ENCODE data around the gene DSE.

Gene DSE

DNA sequence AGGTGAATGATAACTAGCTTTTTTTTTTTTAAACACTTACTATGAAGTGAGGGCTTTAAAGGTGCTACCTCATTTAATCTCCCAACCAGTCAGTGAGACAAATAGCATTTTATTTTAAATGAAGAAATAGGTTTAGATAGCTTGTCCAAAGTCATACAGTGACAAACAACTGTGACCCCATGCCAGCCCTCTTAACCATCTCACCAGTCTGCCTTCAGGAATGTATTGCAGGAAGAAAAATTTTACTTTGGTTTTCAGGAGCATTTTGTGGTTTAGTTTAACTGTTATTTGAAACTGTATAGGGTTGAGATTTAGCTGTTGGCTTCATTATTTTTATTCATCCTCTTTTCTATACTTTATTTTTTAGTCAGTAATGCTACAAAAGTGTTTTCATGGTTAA, 18.6 kb downstream of the DSE start:
- DNase-seq = no peak

DNA sequence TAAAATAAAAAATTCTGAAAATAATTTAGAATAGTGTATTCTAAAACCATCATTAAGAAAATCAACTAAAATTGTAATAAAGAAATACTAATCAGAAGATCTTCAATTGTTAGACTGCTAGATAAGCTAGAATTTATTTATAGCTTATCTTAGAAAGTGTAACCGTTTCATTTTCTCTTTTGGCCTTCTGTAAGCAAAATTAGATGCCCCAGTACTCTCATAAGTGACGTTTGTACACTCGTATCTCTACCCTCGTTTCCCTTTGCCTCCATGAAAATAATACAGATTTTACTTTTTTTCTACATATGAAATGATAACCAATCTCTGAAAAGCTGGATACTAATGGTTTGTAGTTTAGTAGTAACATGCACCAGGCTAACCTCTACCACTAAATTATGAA, 19.8 kb downstream of the DSE start:
- DNase-seq = no peak

DNA sequence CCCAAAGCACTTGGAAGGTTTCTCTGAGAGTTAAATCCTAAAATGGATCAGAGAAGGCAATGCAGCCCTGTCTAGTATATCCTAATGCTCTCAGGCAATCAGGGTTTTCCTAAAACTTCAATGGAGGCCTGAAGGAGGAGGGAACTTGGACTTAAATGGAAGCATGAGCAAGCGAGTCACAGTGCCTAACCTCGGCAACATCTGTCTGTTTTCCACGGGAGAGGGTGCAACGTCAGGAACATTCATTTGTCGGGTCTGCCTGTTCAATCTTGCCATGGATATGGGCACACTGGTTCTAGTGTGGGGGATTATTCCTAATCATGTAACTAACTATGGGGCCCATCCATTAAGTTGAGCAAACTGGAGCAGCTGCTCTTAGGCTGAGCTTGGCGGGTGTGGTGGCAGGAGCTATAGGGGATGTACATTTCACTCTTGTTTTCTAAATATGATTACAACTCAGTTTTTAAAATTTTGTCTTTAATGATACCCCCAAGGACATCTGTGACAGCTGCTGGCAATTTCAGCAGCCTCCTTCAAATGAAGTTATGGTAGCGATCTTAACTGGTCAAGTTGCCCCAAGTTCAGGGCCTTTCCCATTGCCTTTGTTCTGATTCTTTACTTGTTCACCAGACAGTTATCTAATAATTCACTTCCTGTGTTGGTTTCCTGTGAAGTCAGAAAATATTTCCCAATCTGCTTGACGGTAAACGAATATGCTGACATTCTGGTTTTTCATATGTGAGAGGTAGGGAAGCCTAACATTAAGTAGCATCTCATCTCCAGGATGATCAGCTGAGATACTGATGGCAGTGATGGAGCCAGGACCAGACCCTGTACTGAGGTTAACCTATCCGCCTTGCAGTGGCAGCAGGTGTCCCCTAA, 21.6 kb downstream of the DSE start:
- no peak for DNase-seq

DNA sequence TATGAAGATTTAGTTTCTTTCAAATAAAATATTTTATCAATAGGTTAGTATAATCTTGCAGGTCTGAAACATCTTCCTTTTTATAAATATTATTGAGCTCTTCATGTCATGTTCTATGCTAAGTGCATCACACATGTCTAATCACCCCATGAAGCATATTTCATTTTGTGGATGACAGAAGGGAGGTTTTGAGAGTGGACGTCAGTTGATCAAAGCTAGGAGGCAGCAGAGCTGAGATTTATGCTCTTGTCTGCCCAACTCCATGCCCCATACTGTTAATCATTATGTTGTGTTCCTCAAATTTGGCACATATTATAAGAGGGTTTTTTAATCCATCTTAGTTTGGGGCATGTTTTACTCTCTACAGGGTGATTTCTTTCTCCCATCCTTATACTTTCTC, 22.7 kb downstream of the DSE start:
- DNase-seq = no peak

DNA sequence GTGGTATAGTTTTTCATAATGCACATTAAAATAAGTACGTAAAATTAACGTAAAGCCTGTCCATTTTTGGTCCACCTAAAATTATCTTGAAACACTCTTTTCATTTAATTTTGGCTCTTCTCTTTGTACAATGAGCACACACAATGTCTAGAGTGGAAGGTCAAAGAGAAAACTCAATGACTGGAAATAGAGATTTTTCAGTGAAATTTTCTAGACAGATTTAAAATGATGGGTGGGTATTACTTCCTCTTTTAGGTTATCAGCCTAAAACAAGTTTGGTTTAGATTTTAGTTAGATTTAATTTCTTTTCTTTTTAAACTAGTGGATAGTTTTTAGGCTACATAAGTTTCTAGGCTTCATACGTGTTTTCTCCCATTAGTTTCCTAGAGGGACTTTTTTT, 24.9 kb downstream of the DSE start:
- DNase-seq = no peak

DNA sequence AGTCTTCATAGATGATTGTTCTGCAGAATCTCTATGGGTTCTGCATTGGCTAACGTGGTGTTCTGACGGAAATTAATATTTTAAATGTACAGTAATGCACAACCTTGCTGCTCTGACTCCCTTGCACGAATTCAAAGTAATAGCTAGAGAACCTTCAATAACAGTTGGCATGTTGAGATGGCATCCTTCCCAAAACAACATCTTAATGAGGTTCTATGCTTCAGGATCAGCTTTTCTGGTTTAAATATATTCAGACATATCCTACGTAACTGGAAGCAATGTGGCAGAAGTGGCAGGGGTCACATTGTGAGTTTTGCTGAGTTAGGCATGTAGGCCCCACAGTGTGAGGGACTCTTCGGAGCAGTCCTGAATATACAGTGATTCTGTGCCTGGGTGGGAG, 25.7 kb downstream of the DSE start:
- DNase-seq = no peak

DNA sequence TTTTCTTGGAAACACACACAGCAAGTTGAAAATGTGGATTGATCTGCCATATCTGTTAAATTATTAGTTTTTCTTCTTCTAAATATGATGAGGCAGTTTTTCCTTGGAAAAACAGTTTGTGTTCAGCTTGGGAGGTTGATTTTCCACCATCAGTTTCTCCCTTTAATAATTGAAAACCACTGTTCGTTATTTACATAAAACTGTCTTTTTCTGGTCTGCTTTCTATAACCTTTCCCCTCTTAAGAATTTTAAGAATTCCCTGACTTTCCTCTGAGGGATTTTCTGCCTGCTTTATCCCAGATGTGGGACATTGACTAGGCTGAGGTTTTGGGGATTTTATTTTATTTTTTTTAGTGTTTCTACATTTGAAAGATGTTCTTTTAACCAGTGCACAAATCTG, 27.2 kb downstream of the DSE start:
- no peak for DNase-seq

DNA sequence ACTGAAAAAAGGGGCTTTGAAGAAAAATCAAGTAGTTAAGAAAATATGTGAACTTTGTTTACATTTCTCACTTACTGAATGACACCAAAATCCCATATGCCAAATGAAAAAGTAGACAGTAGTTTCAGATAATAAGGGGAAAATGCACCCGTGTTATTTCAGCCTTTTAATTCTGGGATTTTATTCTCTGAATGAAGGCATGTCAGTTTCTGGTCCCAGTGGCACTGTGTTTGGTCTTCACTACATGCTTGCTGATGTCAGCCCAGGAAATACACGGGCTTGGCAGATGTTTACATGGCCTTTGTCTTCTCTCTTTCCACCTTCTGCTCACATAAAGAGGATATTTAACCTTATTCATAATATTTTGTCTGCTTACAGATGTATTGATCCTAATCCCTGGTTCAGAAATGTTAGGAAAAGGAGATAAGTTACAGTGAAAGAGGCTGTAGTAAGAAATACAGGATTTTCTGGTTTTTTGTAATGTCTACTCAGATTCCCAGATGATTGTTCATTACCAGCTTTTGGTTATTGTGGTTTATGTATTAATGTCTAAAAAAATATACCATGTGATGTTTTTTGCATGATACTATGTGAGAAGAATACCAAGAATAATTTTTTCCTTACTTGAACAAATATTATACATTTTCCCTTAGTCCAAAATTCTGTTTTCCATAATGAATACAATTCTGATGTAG, 27.7 kb downstream of the DSE start:
- peak; percentile 42 for DNase-seq

DNA sequence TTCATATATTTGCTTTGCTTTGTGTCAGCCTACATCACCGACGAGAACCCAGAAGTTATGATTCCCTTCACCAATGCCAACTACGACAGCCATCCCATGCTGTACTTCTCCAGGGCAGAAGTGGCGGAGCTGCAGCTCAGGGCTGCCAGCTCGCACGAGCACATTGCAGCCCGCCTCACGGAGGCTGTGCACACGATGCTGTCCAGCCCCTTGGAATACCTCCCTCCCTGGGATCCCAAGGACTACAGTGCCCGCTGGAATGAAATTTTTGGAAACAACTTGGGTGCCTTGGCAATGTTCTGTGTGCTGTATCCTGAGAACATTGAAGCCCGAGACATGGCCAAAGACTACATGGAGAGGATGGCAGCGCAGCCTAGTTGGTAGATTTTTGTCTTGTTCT, 28.5 kb downstream of the DSE start:
- DNase-seq = no peak

DNA sequence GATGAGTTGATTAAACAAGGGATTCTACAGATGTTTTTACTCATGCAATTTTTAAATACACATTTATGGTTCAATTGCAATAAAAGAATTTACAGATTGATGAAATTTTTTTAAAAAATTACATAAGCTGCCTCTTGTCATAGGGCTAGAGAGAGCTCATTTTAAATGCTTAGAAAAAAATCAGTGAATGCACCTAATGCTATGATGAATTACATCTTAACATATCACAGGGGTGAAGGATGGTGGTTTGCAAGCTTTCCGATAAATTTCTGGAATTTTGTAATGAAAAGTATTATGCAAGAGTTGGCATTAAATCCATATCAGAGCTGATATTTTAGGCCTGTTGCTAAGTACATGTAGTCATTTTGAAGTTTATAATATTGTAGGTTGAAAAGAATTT, 29.6 kb downstream of the DSE start:
- no peak for DNase-seq

DNA sequence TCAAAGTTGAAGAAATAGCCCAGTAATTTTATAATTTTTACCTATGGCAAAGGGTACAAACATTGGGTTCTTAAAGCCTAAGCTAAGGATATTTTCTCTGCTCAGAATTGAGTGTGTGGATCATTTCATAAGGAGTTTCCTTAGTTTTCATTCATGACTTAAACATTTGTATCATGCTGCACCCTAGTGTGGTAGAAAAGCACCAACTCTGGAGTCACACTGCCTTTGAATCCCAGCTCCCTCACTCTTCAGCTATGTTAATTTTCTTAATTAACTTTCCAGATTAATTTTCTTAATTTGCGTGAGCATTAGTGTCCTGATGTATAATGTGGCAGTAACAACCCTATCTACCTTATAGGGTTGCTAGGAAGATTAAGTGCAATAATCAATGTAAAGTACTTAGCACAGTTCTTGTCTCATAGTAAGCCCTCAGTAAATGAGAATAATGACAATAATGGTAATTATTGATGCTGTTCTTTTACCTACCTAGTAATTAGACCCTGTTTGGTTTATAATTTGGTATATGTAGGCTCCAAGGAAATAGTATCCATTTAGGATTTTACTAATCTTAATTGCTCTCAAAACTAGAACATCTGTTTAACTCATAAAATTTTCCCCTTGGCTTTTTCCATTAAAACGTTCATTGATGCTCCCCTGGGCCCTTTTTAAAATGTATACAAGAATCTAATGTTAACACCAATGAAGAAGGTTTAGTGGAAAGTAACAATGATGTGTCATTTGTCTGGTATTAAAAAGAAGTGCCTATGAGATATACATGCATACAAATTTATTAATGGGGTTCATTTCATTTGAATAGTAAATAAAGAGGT, 31.6 kb downstream of the DSE start:
- no peak for DNase-seq

DNA sequence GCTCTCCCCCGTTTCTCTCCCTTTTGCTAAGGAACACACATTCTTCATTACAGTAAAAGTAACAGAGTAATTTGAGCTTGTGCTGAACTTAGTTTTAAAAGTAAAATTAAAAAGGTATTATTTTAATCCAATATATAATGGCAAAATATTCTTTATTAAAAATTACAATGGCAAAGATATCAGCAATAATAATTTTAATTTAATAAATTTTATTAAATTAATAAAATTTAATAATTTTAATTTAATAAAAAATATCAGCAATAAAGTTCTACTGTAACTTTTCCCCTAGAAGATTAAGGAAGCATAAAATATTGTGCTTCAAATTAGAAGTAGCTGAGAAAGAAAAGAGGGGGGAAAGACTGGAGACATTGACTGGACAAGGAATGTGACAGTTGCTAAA, 32.5 kb downstream of the DSE start:
- no peak for DNase-seq

DNA sequence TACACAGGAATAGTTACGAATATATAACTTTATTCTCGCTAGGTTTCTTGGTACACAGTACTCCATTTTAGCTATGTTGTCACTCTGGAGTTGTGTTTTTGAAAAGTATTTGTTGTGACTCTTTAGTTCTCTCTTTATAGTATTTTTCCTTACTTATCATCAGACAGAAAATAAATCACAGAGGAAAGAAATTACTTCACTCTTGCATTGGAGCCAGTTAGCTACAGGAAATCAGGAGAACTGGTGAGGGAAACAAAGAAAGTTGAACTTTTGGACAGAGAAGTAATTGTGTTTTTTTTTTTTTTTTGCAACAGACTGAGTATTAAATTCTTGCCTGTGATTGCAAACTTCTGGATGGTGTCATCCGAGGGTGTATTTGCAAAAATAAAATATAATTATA, 33.9 kb downstream of the DSE start:
- no peak for DNase-seq

DNA sequence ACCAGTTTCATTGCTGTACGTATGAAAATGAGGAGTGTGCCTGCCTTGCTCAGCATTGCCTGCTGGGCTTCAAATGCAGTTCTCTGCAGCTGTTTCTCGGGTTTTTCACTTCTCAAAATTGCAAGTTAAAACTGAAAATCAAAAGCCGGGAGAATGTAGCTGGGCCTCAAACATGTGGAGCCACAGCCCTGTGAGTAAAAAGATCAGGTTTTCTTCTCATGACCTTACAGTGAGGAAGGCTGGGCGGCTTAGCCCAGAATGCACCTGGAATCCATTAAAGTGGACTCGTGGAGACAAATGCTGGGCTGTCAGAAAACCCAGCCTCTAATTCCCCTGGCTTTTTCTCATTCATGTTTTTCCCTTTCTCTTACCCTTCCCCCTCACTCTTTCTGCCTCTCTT, 34.4 kb downstream of the DSE start:
- no peak for DNase-seq

DNA sequence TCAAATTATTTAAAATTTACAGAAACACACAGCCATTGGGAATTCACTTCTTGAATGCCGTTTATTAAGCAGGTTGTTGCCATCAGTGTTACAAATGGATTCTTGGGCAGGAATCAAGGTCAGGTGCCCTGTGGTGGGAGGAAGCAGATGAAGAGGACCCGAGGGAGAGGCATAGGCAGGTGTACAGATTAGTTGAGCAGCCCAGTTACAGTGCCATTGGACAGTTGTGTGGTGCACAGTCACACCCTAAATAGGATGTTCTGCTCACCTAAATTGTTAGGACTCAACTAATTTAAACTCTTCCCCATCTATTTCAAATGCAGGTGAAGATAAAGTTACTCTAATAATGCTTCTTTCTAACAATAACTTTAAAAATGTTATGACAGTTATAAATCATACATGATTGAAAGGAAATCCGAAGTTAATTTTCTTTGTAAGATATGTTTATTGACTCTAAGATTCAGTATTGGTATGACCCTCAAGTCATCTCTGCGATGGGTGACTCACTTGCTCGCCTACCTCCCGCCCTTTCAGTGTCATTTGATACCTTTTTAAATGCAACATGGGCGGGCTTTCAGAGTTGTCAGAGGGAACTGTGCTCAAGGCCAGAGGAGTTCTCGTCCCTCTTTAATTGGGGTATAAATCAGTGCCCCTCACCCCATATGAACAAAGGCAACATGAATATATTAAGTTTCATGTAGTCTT, 35.1 kb downstream of the DSE start:
- no peak for DNase-seq

DNA sequence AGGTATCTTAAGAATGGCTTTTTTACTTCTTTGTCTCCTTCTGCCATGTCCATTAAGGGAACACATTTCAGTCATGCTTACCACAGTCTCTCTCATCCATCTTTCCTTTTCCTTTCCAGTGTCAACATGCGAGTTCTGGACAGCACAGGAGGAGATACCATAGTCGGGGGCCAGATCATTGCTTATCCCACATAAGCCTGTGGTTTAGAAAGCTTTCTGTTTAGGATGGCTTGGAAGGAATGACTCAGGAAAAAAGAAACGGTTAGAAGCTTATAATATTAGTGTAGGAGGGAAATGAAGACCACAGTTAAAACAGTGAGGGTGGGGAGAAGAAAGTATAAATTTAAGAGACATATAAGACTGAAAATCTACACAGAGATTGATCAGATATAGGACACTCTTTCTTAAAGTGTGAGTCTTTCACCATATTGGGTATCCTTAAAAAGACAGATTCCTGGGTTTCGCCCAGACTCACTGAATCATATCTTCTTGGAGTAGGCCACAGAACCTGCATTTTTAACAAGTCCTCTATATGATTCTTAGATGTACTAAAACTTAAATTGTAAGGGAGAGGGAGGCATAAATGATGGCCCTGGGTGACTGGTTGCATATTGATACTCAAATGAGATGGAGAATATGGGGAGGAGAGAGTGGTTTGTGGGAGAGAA, 36.1 kb downstream of the DSE start:
- DNase-seq = no peak

DNA sequence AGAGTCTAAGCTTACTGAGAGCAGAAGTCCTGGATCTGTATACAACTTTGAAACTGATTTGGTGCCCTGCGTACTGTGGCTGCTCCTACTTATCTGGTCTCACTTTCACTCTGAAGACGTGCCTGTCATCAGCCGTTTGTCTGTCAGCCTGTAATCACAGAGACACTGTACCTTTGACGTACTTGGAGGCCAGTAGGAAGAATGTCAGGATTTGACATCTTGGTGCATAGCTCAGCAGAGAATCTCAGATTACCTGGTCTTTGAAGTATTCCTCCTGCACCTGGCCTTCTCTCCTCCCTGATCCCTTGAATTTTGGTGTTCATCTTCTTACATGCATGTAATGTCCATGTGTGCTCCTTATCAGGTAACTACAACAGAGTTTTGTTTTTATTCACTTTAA, 37.7 kb downstream of the DSE start:
- DNase-seq = no peak

DNA sequence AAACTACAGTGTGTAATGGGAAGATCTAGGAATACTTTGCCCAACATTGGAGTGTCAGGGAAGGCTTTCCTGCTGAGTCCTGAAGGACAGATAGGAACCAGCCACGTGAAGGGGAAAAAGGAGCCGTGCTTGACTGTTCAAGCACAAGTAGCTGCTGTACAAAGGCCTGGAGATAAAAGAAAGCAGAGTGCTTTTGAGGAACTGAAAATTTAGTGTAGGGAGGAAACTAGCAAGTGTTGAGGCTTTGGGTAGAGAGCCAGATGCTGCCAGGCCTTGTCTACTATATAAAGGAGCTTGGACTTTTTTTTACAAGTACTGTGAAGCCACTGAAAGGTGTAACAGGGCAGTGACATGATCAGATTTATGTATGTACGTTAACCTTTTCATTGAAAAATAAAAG, 39.0 kb downstream of the DSE start:
- no peak for DNase-seq

DNA sequence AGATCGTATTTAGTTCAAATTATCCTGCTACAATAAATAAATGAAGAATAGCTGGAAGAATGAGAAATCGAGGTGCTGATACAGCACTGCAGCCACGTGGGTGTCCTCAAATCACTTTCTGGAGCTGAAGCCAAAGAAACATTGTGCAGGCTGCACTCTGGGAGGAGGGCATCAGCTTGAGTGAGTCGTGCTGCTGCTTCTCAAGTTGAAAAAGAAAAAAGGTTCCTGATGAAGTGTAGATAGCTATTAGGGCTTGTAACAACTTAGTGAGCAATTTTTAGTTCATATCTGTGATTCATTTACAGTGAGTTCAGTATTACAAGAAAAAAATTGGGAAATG, 40.5 kb downstream of the DSE start:
- peak; percentile 28 for DNase-seq

DNA sequence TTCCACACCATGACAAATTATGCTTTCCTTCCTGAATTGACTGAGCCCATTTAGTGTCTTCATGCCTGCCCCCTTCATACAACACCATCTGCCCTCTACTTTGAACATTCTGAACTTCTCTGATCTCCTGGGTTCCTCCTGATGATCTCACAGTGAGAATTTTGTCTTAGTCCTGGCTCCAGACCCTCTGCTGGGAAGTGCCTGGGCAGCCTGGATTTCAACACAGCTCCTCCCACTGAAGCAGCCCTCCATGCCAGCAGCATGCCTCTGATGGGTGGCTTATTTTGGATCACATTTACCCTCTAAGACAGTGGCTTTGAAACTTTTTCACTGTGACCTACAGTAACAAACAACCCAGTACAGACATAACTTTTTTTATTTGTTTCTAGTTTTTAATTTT, 41.5 kb downstream of the DSE start:
- DNase-seq = no peak

DNA sequence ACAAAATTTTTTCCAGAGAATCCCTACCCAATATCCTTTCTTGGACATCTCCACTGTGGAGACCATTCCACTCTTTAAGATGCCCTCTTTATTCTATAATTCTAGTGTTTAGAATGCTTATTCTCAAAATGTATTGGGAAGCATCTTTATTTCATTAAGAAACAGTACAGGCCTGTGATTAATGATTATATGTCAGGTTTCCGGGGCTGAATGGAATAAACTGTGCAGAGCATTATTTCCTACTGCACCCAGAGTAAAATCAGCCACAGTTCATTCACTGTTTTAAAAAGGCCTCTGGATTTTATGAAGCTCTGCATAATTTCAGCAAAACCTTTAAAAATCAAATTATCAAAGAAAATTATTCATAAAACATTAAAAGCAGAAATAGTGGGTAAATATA, 42.6 kb downstream of the DSE start:
- no peak for DNase-seq

DNA sequence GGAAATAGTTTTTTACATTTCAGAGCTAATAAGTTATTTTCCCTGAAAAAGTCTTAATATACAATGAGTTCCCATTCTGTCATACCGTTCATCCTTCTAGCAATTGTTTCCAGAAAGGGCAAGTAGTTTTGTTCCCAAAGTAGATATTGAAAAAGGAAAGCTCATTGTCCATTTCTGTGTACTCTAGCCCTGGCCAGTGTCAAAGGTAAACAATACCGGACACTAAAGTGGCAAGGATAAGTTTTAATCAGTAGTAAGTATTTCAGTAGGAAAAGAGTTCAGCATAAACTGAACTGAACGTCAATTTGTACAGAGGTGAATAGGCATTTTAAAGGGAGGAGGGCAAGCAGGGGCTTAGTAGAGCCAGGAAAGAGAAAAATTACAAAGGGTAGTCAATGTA, 46.9 kb downstream of the DSE start:
- no peak for DNase-seq
